ENCODE data around the gene KCTD7. TPM values are rescaled to one million over a fixed set of nuclear protein-coding genes. Genes with fewer than 3 reads are reported as not detected.
A peak's percentile ranks its signal among the peaks of the same experiment; 100 is the strongest.
"Not testable (repeated sequence)": the region's sequence is repeated elsewhere in the genome, so short reads cannot be mapped to it uniquely, and the experiment has no call there.

Gene KCTD7
- total and polyA plus RNA-seq, 9 donors, result 10.1 to 19.1 (median 18.1) TPM

DNA sequence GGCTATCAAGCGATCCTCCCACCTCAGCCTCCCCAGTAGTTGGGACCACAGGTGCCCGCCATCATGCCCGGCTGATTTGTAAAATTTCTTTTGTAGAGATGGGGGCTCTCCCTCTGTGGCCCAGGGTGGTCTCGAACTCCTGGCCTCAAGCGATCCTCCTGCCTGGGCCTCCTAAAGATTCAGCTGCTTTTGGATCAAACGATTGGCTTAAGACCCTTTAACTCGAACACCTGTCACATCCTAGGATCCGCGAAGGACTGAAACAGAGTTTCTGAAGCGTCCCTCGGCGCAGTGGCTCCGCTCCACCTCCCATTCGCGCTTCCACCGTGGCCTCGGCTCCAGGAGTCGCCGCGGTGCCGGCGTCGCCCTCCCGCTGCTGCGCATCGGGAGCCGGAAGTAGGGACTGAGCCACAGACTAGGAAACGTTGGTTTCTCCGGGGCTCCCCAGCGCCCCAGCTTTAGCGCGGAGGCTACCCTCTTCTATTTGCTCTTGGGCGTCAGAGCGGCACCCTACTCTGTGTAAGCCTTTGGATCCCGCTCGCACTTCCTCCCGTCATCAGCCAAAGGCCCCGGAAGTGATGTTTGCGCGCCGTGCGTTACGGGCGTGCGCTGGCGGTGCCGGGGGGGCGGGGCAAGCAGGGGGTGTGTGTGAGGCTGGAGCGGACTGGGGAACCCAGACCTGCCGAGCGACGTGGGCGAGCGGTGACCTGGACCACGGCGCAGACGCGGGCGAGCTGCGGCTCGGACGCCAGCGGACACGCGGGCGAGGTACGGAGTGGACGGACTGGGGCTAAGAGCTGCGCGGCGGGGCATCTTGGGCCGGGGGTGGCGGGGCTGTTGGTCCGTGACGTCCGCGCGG lies 53.0 kb downstream of the KCTD7 start:
- H3K27ac ChIP-seq (ENCODE audit: low read length), result peak overlapping the region; percentile 99
- no peaks in the 10 kb centered on the region for H3K9me3 ChIP-seq (replicated peaks; ENCODE audit: control insufficient read depth, low read depth, low read length)
- H3K4me3 ChIP-seq (ENCODE audit: low read length), result peak overlapping the region; percentile 96
- WGBS (ENCODE audit: insufficient coverage), result 1% methylated on average over 74 of the region's 78 CpGs
- no peaks in the 10 kb centered on the region for H3K27me3 ChIP-seq (ENCODE audit: control insufficient read depth, insufficient read depth, low read length)
- peaks cover 14% of the 10 kb centered on the region for H3K4me1 ChIP-seq (ENCODE audit: control insufficient read depth, insufficient read depth, low read length)
- DNase-seq, result peak; percentile 98
- peaks cover 4% of the 10 kb centered on the region for H3K36me3 ChIP-seq (ENCODE audit: control insufficient read depth, insufficient read depth, low read length)

GRCh38 chr7:66682350-66683093 lies 53.8 kb downstream of the KCTD7 start:
- peak; percentile 28 for DNase-seq
- H3K27ac ChIP-seq (ENCODE audit: low read length), result peak overlapping the region; percentile 99
- H3K4me1 ChIP-seq (ENCODE audit: control insufficient read depth, insufficient read depth, low read length), result peaks cover 14% of the 10 kb centered on the region
- H3K27me3 ChIP-seq (ENCODE audit: control insufficient read depth, insufficient read depth, low read length), result no peaks in the 10 kb centered on the region
- H3K4me3 ChIP-seq (ENCODE audit: low read length), result peak overlapping the region; percentile 96
- 1% methylated on average over 63 of the region's 66 CpGs for WGBS (ENCODE audit: insufficient coverage)
- no peaks in the 10 kb centered on the region for H3K9me3 ChIP-seq (replicated peaks; ENCODE audit: control insufficient read depth, low read depth, low read length)
- peaks cover 4% of the 10 kb centered on the region for H3K36me3 ChIP-seq (ENCODE audit: control insufficient read depth, insufficient read depth, low read length)

DNA sequence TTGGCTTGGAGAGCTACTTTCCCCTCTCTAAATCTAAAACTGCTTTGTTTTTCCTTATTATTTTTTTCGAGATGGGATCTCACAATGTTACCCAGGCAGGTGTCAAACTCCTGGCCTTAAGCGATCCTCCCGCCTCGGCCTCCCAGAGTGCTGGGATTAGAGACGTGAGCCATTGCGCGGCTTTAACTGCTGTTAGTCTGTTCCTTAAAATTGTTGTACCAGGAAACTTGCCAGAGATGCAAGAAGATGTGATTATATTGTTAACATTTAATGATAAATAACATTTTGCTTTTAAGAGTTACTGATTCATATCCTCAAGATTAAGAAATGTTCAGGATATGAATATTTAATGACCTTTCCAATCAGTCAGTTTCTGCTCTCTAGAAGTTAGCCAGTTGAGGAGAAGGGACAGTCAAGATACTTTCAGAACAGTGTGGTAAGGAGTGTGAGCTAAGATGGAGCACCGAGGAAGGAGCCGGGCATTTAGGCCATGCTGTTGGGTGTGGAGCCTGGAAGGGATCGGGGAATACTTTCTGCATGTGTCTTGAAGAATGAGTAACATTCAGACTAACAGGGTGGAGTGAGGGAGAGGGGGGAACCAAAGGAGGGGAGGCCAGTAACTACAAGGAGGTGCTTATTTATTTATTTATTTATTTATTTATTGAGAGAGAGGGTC lies 54.6 kb downstream of the KCTD7 start:
- not testable (repeated sequence) for H3K27me3 ChIP-seq (ENCODE audit: control insufficient read depth, insufficient read depth, low read length); H3K27ac ChIP-seq (ENCODE audit: low read length)
- H3K4me3 ChIP-seq (ENCODE audit: low read length), result peak overlapping the region; percentile 96

GRCh38 chr7:66683770-66684123 lies 55.1 kb downstream of the KCTD7 start:
- 86% methylated on average over 5 of the region's 9 CpGs for WGBS (ENCODE audit: insufficient coverage)
- Histone ChIP-seq H3K4me3 (ENCODE audit: low read length) (no peak overlapping the region), H3K9me3 (replicated peaks; ENCODE audit: control insufficient read depth, low read depth, low read length) (peaks cover 6% of the 10 kb centered on the region), H3K36me3 (ENCODE audit: control insufficient read depth, insufficient read depth, low read length) (peaks cover 4% of the 10 kb centered on the region), H3K4me1 (ENCODE audit: control insufficient read depth, insufficient read depth, low read length) (peaks cover 14% of the 10 kb centered on the region), H3K27me3 (ENCODE audit: control insufficient read depth, insufficient read depth, low read length) (no peaks in the 10 kb centered on the region), H3K27ac (ENCODE audit: low read length) (no peak overlapping the region)
- no peak for DNase-seq

More for the DNA sequence above, 54.6 kb downstream of the KCTD7 start:
- not testable (repeated sequence) for DNase-seq; H3K36me3 ChIP-seq (ENCODE audit: control insufficient read depth, insufficient read depth, low read length); H3K9me3 ChIP-seq (replicated peaks; ENCODE audit: control insufficient read depth, low read depth, low read length)
- WGBS (ENCODE audit: insufficient coverage), result 75% methylated on average over 7 of the region's 10 CpGs
- peaks cover 14% of the 10 kb centered on the region for H3K4me1 ChIP-seq (ENCODE audit: control insufficient read depth, insufficient read depth, low read length)

GRCh38 chr7:66685663-66686062 lies 57.0 kb downstream of the KCTD7 start:
- H3K4me1 ChIP-seq (ENCODE audit: control insufficient read depth, insufficient read depth, low read length), result peaks cover 14% of the 10 kb centered on the region
- WGBS (ENCODE audit: insufficient coverage), result 94% methylated on average over 3 of the region's 4 CpGs
- H3K4me3 ChIP-seq (ENCODE audit: low read length); H3K9me3 ChIP-seq (replicated peaks; ENCODE audit: control insufficient read depth, low read depth, low read length); H3K36me3 ChIP-seq (ENCODE audit: control insufficient read depth, insufficient read depth, low read length); DNase-seq; H3K27me3 ChIP-seq (ENCODE audit: control insufficient read depth, insufficient read depth, low read length); H3K27ac ChIP-seq (ENCODE audit: low read length): not testable (repeated sequence)

DNA sequence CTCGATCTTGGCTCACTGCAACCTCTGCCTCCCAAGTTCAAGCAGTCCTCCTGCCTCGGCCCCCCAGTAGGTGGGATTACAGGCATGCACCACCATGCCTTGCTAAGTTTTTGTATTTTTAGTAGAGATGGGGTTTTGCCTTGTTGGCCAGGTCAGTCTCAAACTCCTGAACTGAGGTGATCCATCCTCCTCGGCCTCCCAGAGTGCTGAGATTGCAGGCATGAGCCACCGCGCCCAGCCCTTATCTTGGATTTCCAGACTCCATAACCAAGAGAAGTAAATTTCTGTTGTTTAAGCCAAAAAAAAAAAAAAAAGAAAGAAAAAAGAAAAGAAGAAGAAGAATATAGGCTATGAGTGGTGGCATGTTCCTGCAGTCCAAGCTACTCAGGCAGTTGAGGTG lies 58.5 kb downstream of the KCTD7 start:
- H3K9me3 ChIP-seq (replicated peaks; ENCODE audit: control insufficient read depth, low read depth, low read length), result peaks cover 6% of the 10 kb centered on the region
- H3K36me3 ChIP-seq (ENCODE audit: control insufficient read depth, insufficient read depth, low read length), result peaks cover 2% of the 10 kb centered on the region
- H3K27me3 ChIP-seq (ENCODE audit: control insufficient read depth, insufficient read depth, low read length), result no peaks in the 10 kb centered on the region
- peaks cover 7% of the 10 kb centered on the region for H3K4me1 ChIP-seq (ENCODE audit: control insufficient read depth, insufficient read depth, low read length)
- WGBS (ENCODE audit: insufficient coverage), result 100% methylated on average over 1 of the region's 5 CpGs
- no peak for DNase-seq
- no peak overlapping the region for H3K4me3 ChIP-seq (ENCODE audit: low read length)
- H3K27ac ChIP-seq (ENCODE audit: low read length), result no peak overlapping the region

DNA sequence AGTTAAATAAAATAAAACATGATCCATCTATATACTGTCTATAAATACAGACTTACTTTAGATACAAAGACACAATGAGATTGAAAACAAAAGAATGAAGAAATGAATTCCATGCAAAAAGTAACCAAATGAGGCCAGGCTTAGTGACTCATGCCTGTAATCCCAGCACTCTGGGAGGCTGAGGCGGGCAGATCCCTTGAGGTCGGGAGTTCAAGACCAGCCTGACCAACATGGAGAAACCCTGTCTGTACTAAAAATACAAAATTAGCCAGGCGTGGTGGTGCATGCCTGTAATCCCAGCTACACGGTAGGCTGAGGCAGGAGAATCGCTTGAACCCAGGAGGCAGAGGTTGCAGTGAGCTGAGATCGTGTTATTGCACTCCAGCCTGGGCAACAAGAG lies 59.0 kb downstream of the KCTD7 start:
- H3K36me3 ChIP-seq (ENCODE audit: control insufficient read depth, insufficient read depth, low read length); H3K4me1 ChIP-seq (ENCODE audit: control insufficient read depth, insufficient read depth, low read length); H3K4me3 ChIP-seq (ENCODE audit: low read length); H3K27ac ChIP-seq (ENCODE audit: low read length); DNase-seq; H3K9me3 ChIP-seq (replicated peaks; ENCODE audit: control insufficient read depth, low read depth, low read length); H3K27me3 ChIP-seq (ENCODE audit: control insufficient read depth, insufficient read depth, low read length): not testable (repeated sequence)
- 95% methylated on average over 6 of the region's 6 CpGs for WGBS (ENCODE audit: insufficient coverage)

DNA sequence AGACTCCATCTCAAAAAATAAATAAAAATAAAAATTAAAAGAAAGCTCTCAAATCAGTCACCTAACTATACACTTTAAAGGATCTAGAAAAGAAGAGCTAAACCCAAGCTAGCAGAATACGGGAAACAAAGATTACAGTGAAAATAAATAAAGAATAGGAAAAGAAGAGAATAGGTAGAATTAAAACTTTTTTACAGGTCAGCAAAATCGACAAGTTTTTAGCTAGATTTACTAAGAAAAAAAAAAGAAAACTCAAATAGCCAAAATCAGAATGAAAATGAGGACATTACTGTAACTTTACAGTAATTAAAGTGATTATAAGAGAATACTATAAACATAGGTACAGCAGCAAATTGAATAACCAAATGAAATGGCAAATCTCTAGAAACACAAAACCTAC lies 60.4 kb downstream of the KCTD7 start:
- no peak overlapping the region for H3K4me3 ChIP-seq (ENCODE audit: low read length)
- H3K9me3 ChIP-seq (replicated peaks; ENCODE audit: control insufficient read depth, low read depth, low read length), result peaks cover 6% of the 10 kb centered on the region
- no peak overlapping the region for H3K27ac ChIP-seq (ENCODE audit: low read length)
- no peaks in the 10 kb centered on the region for H3K27me3 ChIP-seq (ENCODE audit: control insufficient read depth, insufficient read depth, low read length)
- WGBS (ENCODE audit: insufficient coverage), result no CpG with 5 or more reads among the region's 2 CpGs
- peaks cover 12% of the 10 kb centered on the region for H3K36me3 ChIP-seq (ENCODE audit: control insufficient read depth, insufficient read depth, low read length)
- no peak for DNase-seq
- peaks cover 3% of the 10 kb centered on the region for H3K4me1 ChIP-seq (ENCODE audit: control insufficient read depth, insufficient read depth, low read length)

- H3K9me3 ChIP-seq (replicated peaks; ENCODE audit: control insufficient read depth, low read depth, low read length), result peaks cover 3% of the 10 kb centered on the region
- no peak for DNase-seq
- H3K4me3 ChIP-seq (ENCODE audit: low read length), result no peak overlapping the region
- no peaks in the 10 kb centered on the region for H3K27me3 ChIP-seq (ENCODE audit: control insufficient read depth, insufficient read depth, low read length)
- no peak overlapping the region for H3K27ac ChIP-seq (ENCODE audit: low read length)
- H3K36me3 ChIP-seq (ENCODE audit: control insufficient read depth, insufficient read depth, low read length), result peaks cover 14% of the 10 kb centered on the region
- WGBS (ENCODE audit: insufficient coverage), result 56% methylated on average over 3 of the region's 4 CpGs
- H3K4me1 ChIP-seq (ENCODE audit: control insufficient read depth, insufficient read depth, low read length), result peaks cover 20% of the 10 kb centered on the region
Measured at GRCh38 chr7:66693331-66693730, 64.7 kb downstream of the KCTD7 start.

All from muscle of leg (tissue), 11 donors.